Osteoblast (primary cell): ENCODE measurements around the gene SLC25A19. TPM values are rescaled to one million over a fixed set of nuclear protein-coding genes. Genes with fewer than 3 reads are reported as not detected.

Experiments used
- DNase-seq: peaks from one replicate; pipeline ENCODE4 v3.0.0; 2011; ENCODE audit warnings: low spot score, mixed read lengths; ENCODE audit not compliant: insufficient read length; ENCODE audit errors: missing footprints
- H2AFZ ChIP-seq: 2 replicates; pipeline ENCODE4 v1.6.0; 2011; ENCODE audit warnings: mild to moderate bottlenecking, low read length
- H3K27ac ChIP-seq: 2 replicates; pipeline ENCODE4 v1.5.1; 2011; ENCODE audit warnings: mild to moderate bottlenecking, low read depth, low read length, moderate library complexity
- H3K27me3 ChIP-seq: 2 replicates; pipeline ENCODE4 v1.6.0; 2012; ENCODE audit warnings: mild to moderate bottlenecking, control low read depth, inconsistent platforms, low read length, moderate library complexity; ENCODE audit not compliant: insufficient read depth
- H3K36me3 ChIP-seq: 2 replicates; pipeline ENCODE4 v1.5.1; 2011; ENCODE audit warnings: mild to moderate bottlenecking, low read length, control low read depth, moderate library complexity; ENCODE audit not compliant: insufficient read depth
- H3K4me1 ChIP-seq: 2 replicates; pipeline ENCODE4 v1.5.1; 2011; ENCODE audit warnings: mild to moderate bottlenecking, low read length, control low read depth, moderate library complexity; ENCODE audit not compliant: insufficient read depth
- H3K4me2 ChIP-seq: 2 replicates; pipeline ENCODE4 v1.6.0; 2011; ENCODE audit warnings: mild to moderate bottlenecking, low read length; ENCODE audit not compliant: insufficient read depth
- H3K4me3 ChIP-seq: fragments of 200-600 bp; sonication (generic); 3 replicates; pipeline ENCODE4 v1.5.1; 2012; ENCODE audit warnings: mild to moderate bottlenecking, low read length, inconsistent platforms; ENCODE audit not compliant: insufficient read depth
- H3K79me2 ChIP-seq: 2 replicates; pipeline ENCODE4 v1.6.0; 2012; ENCODE audit warnings: mild to moderate bottlenecking, low read length, control low read depth, inconsistent platforms; ENCODE audit not compliant: insufficient read depth
- H3K9me3 ChIP-seq: 2 replicates; pipeline ENCODE4 v1.5.1; 2011; ENCODE audit warnings: low read depth, low read length, control low read depth
- H4K20me1 ChIP-seq: 2 replicates; pipeline ENCODE4 v1.6.0; 2012; ENCODE audit warnings: mild to moderate bottlenecking, low read length, control low read depth; ENCODE audit not compliant: insufficient read depth
- total RNA-seq: library from RNA; depleted of rRNA; stranded (reverse); fragments of >200 nt; gene quantifications from 2 replicates; pipeline ENCODE4 v1.2.3, GENCODE V29; 2012
- TF ChIP-seq, protein P1 (sequence below): IDR thresholded peaks from 2 replicates; pipeline ENCODE4 v1.5.1; 2011; ENCODE audit warnings: mild to moderate bottlenecking, low read depth, low read length, moderate library complexity; ENCODE audit errors: extremely low read depth

The SLC25A19 gene
- total RNA-seq: 4.7 and 7.1 TPM in 2 replicates

DNA sequence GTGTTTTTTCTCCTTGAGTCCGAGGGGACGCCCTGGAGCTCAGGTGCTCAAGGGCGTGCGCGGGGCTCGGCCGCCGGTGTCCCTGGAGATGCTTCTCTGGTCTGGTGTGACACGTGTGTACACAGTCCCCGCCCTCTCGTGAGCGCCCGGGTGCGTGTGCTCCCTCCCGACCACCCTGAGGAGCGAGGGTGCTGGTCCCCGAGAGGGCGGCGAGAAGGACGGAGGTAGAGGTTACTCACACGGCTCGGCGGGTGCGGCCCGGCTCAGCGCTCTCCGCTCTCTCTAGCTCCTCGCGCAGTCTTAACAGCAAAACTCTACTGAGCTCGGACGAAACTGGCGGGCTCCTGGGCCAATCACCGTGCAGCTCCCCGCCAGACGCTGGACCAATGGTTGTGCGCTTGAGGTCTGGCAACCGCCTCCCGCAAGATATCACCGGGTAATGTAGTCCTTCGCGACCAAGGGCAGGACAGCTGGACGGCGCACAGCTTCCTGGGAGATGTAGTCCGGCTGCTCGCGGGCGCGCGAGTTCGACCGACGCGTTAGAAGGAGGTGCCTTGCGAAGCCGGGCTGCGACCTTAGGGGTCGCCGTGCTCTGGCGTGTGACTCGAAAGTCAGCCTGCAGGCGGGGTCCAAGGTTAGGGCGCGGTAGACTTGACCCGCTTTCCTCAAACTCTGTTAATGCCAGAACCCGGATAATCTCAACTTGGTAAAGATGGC, at the start of gene SLC25A19:
SLC25A19 (minus strand) TSS at position 319 of the 717 bp plus-strand sequence. CDS start 2,669 bp downstream, outside the sequence.
- Histone ChIP-seq H3K36me3 (no peaks in the 10 kb centered on the region), H3K27me3 (no peaks in the 10 kb centered on the region), H3K79me2 (peaks cover 7% of the 10 kb centered on the region), H3K4me2 (peak within 1 kb of the TSS; percentile 100), H2AFZ (peak within 1 kb of the TSS; percentile 98), H3K4me3 (peak within 1 kb of the TSS; percentile 84), H3K4me1 (no peaks in the 10 kb centered on the region), H3K27ac (peak within 1 kb of the TSS; percentile 97), H4K20me1 (no peaks in the 10 kb centered on the region), H3K9me3 (no peaks in the 10 kb centered on the region)
- DNase-seq: peak; percentile 100
- TF ChIP-seq, protein P1, sequence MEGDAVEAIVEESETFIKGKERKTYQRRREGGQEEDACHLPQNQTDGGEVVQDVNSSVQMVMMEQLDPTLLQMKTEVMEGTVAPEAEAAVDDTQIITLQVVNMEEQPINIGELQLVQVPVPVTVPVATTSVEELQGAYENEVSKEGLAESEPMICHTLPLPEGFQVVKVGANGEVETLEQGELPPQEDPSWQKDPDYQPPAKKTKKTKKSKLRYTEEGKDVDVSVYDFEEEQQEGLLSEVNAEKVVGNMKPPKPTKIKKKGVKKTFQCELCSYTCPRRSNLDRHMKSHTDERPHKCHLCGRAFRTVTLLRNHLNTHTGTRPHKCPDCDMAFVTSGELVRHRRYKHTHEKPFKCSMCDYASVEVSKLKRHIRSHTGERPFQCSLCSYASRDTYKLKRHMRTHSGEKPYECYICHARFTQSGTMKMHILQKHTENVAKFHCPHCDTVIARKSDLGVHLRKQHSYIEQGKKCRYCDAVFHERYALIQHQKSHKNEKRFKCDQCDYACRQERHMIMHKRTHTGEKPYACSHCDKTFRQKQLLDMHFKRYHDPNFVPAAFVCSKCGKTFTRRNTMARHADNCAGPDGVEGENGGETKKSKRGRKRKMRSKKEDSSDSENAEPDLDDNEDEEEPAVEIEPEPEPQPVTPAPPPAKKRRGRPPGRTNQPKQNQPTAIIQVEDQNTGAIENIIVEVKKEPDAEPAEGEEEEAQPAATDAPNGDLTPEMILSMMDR: no peak

DNA sequence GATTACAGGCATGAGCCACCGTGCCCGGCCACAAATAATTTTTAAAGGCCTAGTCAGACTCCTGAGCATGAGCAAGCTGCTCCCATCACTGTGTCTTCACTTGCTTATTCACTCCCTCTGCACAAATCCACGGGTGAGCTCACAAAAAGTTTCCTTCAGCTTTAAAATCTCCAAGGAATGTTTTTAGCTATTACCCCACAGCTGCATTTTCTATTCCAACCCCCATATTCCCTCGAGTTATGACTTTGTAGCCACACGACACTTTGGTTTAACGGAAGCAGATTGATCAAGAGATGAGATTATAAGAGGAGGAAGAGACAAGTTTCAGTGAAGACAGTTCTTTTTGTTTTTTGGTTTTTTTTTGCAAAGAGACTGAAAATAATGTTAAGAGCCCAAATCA, 49.1 kb upstream of the SLC25A19 start:
- Histone ChIP-seq H3K4me3 (peak overlapping the region; percentile 31), H3K9me3 (no peaks in the 10 kb centered on the region), H2AFZ (no peak overlapping the region), H4K20me1 (peaks cover 53% of the 10 kb centered on the region), H3K36me3 (no peaks in the 10 kb centered on the region), H3K79me2 (peaks cover 75% of the 10 kb centered on the region), H3K4me1 (peaks cover 22% of the 10 kb centered on the region), H3K27me3 (no peaks in the 10 kb centered on the region), H3K27ac (peak overlapping the region; percentile 42), H3K4me2 (peak overlapping the region; percentile 88)
- peak; percentile 93 for DNase-seq
- TF ChIP-seq, protein P1: no peak

DNA sequence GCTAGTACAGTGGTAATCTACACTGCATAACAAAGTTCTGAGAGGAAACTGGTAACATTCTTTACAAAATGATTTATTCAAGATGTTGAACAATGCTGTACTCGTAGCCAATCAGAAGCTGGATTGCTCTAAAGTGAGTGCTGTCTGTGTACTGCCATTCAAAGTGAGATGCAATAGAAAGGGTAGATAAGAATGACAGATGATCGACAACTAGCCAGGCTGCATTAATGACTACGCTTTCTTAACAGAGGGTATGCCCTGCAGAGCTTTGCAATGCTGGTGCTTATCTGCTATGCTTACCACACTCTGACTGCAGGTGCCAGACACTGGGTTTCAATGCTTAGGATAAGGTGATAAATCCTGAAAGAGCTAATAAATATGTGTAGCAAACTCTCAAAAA, 46.1 kb upstream of the SLC25A19 start:
- TF ChIP-seq, protein P1: no peak
- H3K4me3 ChIP-seq: no peak overlapping the region
- no peaks in the 10 kb centered on the region for H3K9me3 ChIP-seq
- peaks cover 73% of the 10 kb centered on the region for H3K79me2 ChIP-seq
- H4K20me1 ChIP-seq: peaks cover 38% of the 10 kb centered on the region
- no peak for DNase-seq
- H3K36me3 ChIP-seq: peaks cover 16% of the 10 kb centered on the region
- H3K4me1 ChIP-seq: peaks cover 15% of the 10 kb centered on the region
- H3K4me2 ChIP-seq: no peak overlapping the region
- H3K27ac ChIP-seq: no peak overlapping the region
- H3K27me3 ChIP-seq: no peaks in the 10 kb centered on the region
- H2AFZ ChIP-seq: no peak overlapping the region

DNA sequence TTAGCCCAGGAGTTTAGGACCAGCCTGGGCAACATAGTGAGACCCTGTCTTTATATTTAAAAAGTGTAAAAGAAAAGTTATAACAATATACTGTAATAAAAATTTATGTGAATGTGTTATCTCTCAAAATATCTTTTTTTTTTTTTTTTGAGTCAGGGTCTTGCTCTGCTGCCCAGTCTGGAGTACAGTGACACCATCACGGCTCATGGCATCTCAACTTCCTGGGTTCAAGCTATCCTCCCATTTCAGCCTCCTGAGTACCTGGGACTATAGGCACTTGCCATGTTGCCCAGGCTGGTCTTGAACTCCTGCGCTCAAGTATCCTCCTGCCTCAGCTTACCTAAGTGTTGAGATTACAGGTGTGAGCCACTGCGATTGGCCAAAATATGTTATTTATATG, 45.5 kb upstream of the SLC25A19 start:
- H3K4me3 ChIP-seq: no peak overlapping the region
- H3K79me2 ChIP-seq: peaks cover 71% of the 10 kb centered on the region
- no peak overlapping the region for H3K27ac ChIP-seq
- H2AFZ ChIP-seq: no peak overlapping the region
- no peak for DNase-seq
- peaks cover 17% of the 10 kb centered on the region for H3K36me3 ChIP-seq
- TF ChIP-seq, protein P1: no peak
- H3K4me2 ChIP-seq: no peak overlapping the region
- H3K4me1 ChIP-seq: peaks cover 14% of the 10 kb centered on the region
- no peaks in the 10 kb centered on the region for H3K27me3 ChIP-seq
- H3K9me3 ChIP-seq: no peaks in the 10 kb centered on the region
- H4K20me1 ChIP-seq: peaks cover 36% of the 10 kb centered on the region
